Nephron (organoid): ENCODE measurements around the gene CHADL.

Experiments used
- H3K27ac Mint-ChIP-seq, 3 experiments: 2 replicates each; pipeline ENCODE4 v1.8.0; 2020; ENCODE audit warnings: mixed read lengths in 3 of 3, mild to moderate bottlenecking in 2 of 3, moderate library complexity in 1 of 3
- H3K27me3 Mint-ChIP-seq: 2 replicates; pipeline ENCODE4 v1.8.0; 2021; ENCODE audit warnings: low read depth, mild to moderate bottlenecking, moderate library complexity, mixed read lengths
- H3K36me3 Mint-ChIP-seq: 2 replicates; pipeline ENCODE4 v1.8.0; 2020; ENCODE audit warnings: low read depth, mixed read lengths
- H3K4me1 Mint-ChIP-seq: 2 replicates; pipeline ENCODE4 v1.8.0; 2020; ENCODE audit warnings: mixed read lengths
- H3K4me3 Mint-ChIP-seq, 3 experiments: 2 replicates each; pipeline ENCODE4 v1.8.0; 2020; ENCODE audit warnings: mild to moderate bottlenecking in 3 of 3, mixed read lengths in 3 of 3, moderate library complexity in 2 of 3
- H3K9me3 Mint-ChIP-seq: 2 replicates; pipeline ENCODE4 v1.8.0; 2020; ENCODE audit warnings: mixed read lengths
- TF ChIP-seq, protein P1 (sequence below), 3 experiments: fragments of 200-600 bp; sonication (generic); IDR thresholded peaks; one replicate each; pipeline ENCODE4 v1.5.0; 2021; ENCODE audit warnings: antibody characterized with exemption in 3 of 3; ENCODE audit not compliant: unreplicated experiment in 3 of 3

The CHADL gene

DNA sequence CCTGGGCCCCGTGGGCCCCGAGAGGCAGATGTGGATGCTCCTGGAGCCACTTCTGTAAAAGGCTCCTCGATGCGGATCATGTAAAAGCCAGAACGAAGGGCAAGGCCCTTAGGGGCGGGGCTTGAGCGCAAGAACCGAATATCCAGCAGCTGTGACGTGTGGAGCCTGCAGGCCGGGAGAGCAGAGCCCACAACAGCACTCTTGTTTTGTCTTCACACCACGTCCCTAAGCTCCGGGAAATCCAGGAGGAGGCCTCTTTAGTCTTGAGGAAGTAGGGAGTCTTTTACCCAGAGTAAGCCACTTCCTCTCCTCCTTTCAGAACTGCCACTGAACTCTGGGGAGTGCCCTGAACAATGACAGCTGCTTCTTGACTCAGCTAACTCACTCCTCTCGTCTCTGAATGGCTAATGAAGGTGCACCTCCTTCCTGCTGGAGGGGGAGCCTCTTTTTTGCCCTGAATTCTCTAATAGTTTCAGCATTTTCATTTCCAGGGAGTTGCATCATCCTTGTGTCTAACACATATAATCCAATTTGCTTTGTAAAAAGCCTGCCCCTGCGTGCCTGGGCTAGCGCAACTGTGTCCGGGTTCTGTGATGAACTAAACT, 23.1 kb downstream of the CHADL start:
- Mint-ChIP-seq H3K4me3 (peak overlapping the region in 2 of 3 experiments; percentile 27 to 54), H3K27ac (peak overlapping the region; percentile 89 to 95 (median 91)), H3K36me3 (peaks cover 66% of the 10 kb centered on the region), H3K9me3 (peaks cover 18% of the 10 kb centered on the region), H3K4me1 (peaks cover 14% of the 10 kb centered on the region), H3K27me3 (no peaks in the 10 kb centered on the region)
- TF ChIP-seq, protein P1, sequence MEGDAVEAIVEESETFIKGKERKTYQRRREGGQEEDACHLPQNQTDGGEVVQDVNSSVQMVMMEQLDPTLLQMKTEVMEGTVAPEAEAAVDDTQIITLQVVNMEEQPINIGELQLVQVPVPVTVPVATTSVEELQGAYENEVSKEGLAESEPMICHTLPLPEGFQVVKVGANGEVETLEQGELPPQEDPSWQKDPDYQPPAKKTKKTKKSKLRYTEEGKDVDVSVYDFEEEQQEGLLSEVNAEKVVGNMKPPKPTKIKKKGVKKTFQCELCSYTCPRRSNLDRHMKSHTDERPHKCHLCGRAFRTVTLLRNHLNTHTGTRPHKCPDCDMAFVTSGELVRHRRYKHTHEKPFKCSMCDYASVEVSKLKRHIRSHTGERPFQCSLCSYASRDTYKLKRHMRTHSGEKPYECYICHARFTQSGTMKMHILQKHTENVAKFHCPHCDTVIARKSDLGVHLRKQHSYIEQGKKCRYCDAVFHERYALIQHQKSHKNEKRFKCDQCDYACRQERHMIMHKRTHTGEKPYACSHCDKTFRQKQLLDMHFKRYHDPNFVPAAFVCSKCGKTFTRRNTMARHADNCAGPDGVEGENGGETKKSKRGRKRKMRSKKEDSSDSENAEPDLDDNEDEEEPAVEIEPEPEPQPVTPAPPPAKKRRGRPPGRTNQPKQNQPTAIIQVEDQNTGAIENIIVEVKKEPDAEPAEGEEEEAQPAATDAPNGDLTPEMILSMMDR (IDR thresholded peaks at IDR 0.05; ENCODE audit: unreplicated experiment in 3 of 3), result no peak

DNA sequence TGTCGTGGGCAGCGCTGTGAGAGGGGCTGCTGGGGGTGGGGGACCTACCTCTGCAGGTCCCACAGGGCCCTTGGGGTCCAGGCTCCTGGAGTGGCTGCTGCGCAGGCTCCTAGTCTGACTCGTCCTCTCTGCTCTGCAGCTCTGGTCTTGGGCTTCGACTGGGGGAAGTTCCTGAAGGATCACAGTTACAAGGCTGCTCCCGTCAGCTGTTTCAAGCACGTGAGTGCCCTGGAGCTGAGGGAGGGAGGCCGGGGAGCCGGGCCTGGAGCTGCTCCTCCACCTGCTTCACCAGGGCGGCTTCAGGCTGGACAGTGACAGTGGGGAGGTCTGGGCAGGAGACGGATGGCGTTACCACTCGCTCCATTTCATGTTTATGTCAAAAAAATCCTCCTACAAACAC, 23.7 kb downstream of the CHADL start:
- H3K4me3 Mint-ChIP-seq, result peak overlapping the region in 2 of 3 experiments; percentile 6 to 30
- TF ChIP-seq, protein P1 (IDR thresholded peaks at IDR 0.05; ENCODE audit: unreplicated experiment in 3 of 3), result no peak
- peaks cover 14% of the 10 kb centered on the region for H3K4me1 Mint-ChIP-seq
- peaks cover 69% of the 10 kb centered on the region for H3K36me3 Mint-ChIP-seq
- peak overlapping the region; percentile 89 to 95 (median 91) for H3K27ac Mint-ChIP-seq
- no peaks in the 10 kb centered on the region for H3K27me3 Mint-ChIP-seq
- peaks cover 18% of the 10 kb centered on the region for H3K9me3 Mint-ChIP-seq

DNA sequence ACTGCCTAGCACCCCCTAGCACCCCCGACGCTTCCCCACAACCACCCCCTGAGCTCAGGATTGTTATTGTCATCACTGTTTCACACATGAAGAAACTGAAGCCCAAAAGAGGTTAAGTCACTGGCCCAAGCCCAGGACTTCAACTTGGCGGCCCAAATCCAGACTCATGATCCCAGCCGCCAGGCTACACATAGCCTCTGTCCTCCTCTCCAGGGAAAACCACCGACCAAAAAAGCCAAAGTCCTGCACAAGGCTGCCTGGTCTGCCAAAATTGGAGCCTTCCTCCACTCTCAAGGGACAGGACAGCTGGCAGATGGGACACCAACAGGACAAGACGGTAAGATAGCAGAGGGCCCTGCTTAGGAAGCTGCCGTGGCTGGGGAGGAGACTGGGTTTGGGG, 24.8 kb downstream of the CHADL start:
- TF ChIP-seq, protein P1 (IDR thresholded peaks at IDR 0.05; ENCODE audit: unreplicated experiment in 3 of 3), result no peak

DNA sequence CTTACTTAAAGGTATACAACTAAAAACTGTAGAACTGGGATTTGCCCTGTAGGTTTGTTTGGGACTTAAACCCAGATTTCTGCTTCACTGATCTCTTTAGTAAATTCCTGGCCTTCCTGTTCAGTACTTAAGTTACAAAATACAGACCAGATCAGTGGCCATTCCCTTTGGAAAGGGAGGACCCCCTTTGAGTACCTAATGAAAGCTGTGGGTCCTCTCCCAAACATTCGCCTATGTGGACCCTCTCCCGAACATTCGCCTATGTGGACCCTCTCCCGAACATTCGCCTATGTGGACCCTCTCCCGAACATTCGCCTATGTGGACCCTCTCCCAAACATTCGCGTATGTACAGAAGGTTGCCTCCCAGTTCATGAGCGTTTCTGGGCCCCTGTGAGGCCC, 25.3 kb downstream of the CHADL start:
- Mint-ChIP-seq H3K27me3 (no peaks in the 10 kb centered on the region), H3K36me3 (peaks cover 71% of the 10 kb centered on the region), H3K4me1 (peaks cover 14% of the 10 kb centered on the region), H3K27ac (no peak overlapping the region), H3K4me3 (no peak overlapping the region), H3K9me3 (peaks cover 18% of the 10 kb centered on the region)
- TF ChIP-seq, protein P1 (IDR thresholded peaks at IDR 0.05; ENCODE audit: unreplicated experiment in 3 of 3), result no peak

More for the DNA sequence above, 24.8 kb downstream of the CHADL start:
- Mint-ChIP-seq H3K4me3 (no peak overlapping the region), H3K9me3 (peaks cover 18% of the 10 kb centered on the region), H3K27me3 (no peaks in the 10 kb centered on the region), H3K4me1 (peaks cover 14% of the 10 kb centered on the region), H3K36me3 (peaks cover 67% of the 10 kb centered on the region), H3K27ac (no peak overlapping the region)

DNA sequence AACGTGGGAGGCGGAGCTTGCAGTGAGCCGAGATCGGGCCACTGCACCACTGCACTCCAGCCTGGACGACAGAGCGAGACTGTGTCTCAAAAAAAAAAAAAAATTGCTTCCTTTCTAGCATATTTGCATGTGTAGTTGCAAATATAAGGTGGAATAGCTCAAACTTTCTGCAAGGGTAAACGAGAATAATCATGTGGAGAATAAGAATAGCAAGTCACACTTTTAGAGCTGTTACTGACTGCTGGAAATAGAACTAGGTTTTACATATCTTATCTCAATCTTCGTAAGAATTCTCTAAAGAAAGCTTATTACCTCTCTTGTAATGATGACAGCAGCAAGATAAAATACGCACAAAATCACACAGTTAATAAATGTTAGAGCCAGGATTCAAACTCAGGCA, 34.0 kb downstream of the CHADL start:
- TF ChIP-seq, protein P1 (IDR thresholded peaks at IDR 0.05; ENCODE audit: unreplicated experiment in 3 of 3), result no peak
- Mint-ChIP-seq H3K36me3 (peaks cover 13% of the 10 kb centered on the region), H3K4me1 (peaks cover 7% of the 10 kb centered on the region), H3K9me3 (no peaks in the 10 kb centered on the region), H3K27ac (no peak overlapping the region), H3K4me3 (peak overlapping the region; percentile 71 to 77 (median 76)), H3K27me3 (peaks cover 20% of the 10 kb centered on the region)
